GM23338 (cell line): Measurements from ENCODE around the gene EFCAB6. TPM values are rescaled to one million over a fixed set of nuclear protein-coding genes. Genes with fewer than 3 reads are reported as not detected.

ENCODE experiments used
- ATAC-seq: fragments of 200-7000 bp; cut with Tn5 transposase; 3 replicates; pipeline ENCODE4 v1.9.1; 2020
- DNase-seq: peaks from one replicate; pipeline ENCODE4 v3.0.0-alpha.2; 2015; ENCODE audit warnings: low spot score
- H2AFZ ChIP-seq: fragments of 200-600 bp; sonication (generic); 2 replicates; pipeline ENCODE4 v1.8.0; 2016; ENCODE audit warnings: antibody characterized with exemption, mild to moderate bottlenecking, moderate library complexity
- H3F3A ChIP-seq: fragments of 200-600 bp; sonication (generic); replicated peaks from 2 replicates; pipeline ENCODE4 v1.8.0; 2017; ENCODE audit warnings: antibody characterized with exemption, mixed run types, low read depth
- H3K27ac ChIP-seq: fragments of 200-600 bp; sonication (generic); 2 replicates; pipeline ENCODE4 v1.6.1; 2016; ENCODE audit warnings: low read depth
- H3K27me3 ChIP-seq: fragments of 200-600 bp; sonication (generic); 2 replicates; pipeline ENCODE4 v1.8.0; 2016; ENCODE audit warnings: mild to moderate bottlenecking, mixed run types, moderate library complexity; ENCODE audit not compliant: insufficient read depth
- H3K36me3 ChIP-seq: fragments of 200-600 bp; sonication (generic); 2 replicates; pipeline ENCODE4 v1.8.0; 2016; ENCODE audit warnings: mild to moderate bottlenecking; ENCODE audit not compliant: insufficient read depth
- H3K4me1 ChIP-seq: fragments of 200-600 bp; sonication (generic); 2 replicates; pipeline ENCODE4 v1.8.0; 2016; ENCODE audit warnings: mild to moderate bottlenecking, moderate library complexity; ENCODE audit not compliant: insufficient read depth
- H3K4me2 ChIP-seq: fragments of 200-600 bp; sonication (generic); 2 replicates; pipeline ENCODE4 v1.7.1; 2017; ENCODE audit warnings: mixed run types
- H3K4me3 ChIP-seq: fragments of 200-600 bp; sonication (generic); 2 replicates; pipeline ENCODE4 v1.6.1; 2016; ENCODE audit warnings: mixed run types
- H3K79me2 ChIP-seq: fragments of 200-600 bp; sonication (generic); replicated peaks from 2 replicates; pipeline ENCODE4 v1.8.0; 2017; ENCODE audit warnings: mild to moderate bottlenecking; ENCODE audit not compliant: insufficient read depth
- H3K9me2 ChIP-seq: fragments of 200-600 bp; sonication (generic); 2 replicates; pipeline ENCODE4 v1.8.0; 2017; ENCODE audit not compliant: insufficient read depth
- H4K20me1 ChIP-seq: fragments of 200-600 bp; sonication (generic); replicated peaks from 2 replicates; pipeline ENCODE4 v1.8.0; 2017; ENCODE audit warnings: mild to moderate bottlenecking; ENCODE audit not compliant: insufficient read depth
- H3K27ac Mint-ChIP-seq: 2 replicates; pipeline ENCODE4 v1.8.0; 2020; ENCODE audit warnings: inconsistent platforms, mild to moderate bottlenecking, moderate library complexity, mixed read lengths
- H3K27me3 Mint-ChIP-seq: 3 replicates; pipeline ENCODE4 v1.8.0; 2022; ENCODE audit warnings: low read depth, mild to moderate bottlenecking, moderate library complexity, mixed read lengths, inconsistent platforms; ENCODE audit not compliant: insufficient read depth, poor library complexity
- H3K36me3 Mint-ChIP-seq: 3 replicates; pipeline ENCODE4 v1.8.0; 2021; ENCODE audit warnings: low read depth, mild to moderate bottlenecking, inconsistent platforms, moderate library complexity, mixed read lengths
- H3K4me1 Mint-ChIP-seq: 3 replicates; pipeline ENCODE4 v1.8.0; 2020; ENCODE audit warnings: mild to moderate bottlenecking, inconsistent platforms, mixed read lengths
- H3K4me3 Mint-ChIP-seq: 3 replicates; pipeline ENCODE4 v1.8.0; 2021; ENCODE audit warnings: moderate library complexity, mild to moderate bottlenecking, inconsistent platforms, mixed read lengths
- H3K9me3 Mint-ChIP-seq: 3 replicates; pipeline ENCODE4 v1.8.0; 2020; ENCODE audit warnings: moderate library complexity, mild to moderate bottlenecking, inconsistent platforms, mixed read lengths
- EZH2 ChIP-seq: fragments of 200-600 bp; sonication (generic); IDR thresholded peaks from one replicate; pipeline ENCODE4 v1.8.0; 2017; ENCODE audit warnings: antibody characterized with exemption, mild to moderate bottlenecking, low read depth; ENCODE audit not compliant: unreplicated experiment
- NANOG ChIP-seq: IDR thresholded peaks from 2 replicates; pipeline ENCODE4 v1.6.1; 2016; ENCODE audit warnings: antibody characterized with exemption, borderline replicate concordance
- POLR2AphosphoS5 ChIP-seq: IDR thresholded peaks from 2 replicates; pipeline ENCODE4 v1.6.1; 2016; ENCODE audit warnings: antibody characterized with exemption, low read depth
- ZNF331 ChIP-seq: fragments of 250-450 bp; sonication (Bioruptor Pico); IDR thresholded peaks from 2 replicates; pipeline ENCODE4 v1.5.0; 2020; ENCODE audit warnings: low read depth, mild to moderate bottlenecking, moderate library complexity
- ZNF462 ChIP-seq: fragments of 250-450 bp; sonication (Bioruptor Pico); IDR thresholded peaks from 2 replicates; pipeline ENCODE4 v1.5.0; 2020; ENCODE audit warnings: mild to moderate bottlenecking, moderate library complexity
- polyA plus RNA-seq: library from polyadenylated mRNA; unstranded; fragments of >200 nt; fragmentation: Nextera tagmentation; extraction: Ambion mirVana; gene quantifications from 2 replicates; pipeline ENCODE4 v1.2.1, GENCODE V29; 2016
- total RNA-seq: library from RNA; depleted of rRNA; stranded (reverse); fragments of >200 nt; shearing (Covaris generic); gene quantifications from 2 replicates; pipeline ENCODE4 v1.2.3, GENCODE V29; 2014
- TF ChIP-seq, protein P1 (sequence below): IDR thresholded peaks from one replicate; pipeline ENCODE4 v1.6.1; 2018; ENCODE audit warnings: antibody characterized with exemption; ENCODE audit not compliant: unreplicated experiment

The EFCAB6 gene
- total and polyA plus RNA-seq, 2 experiments from 2014 or later: 1.1 to 1.8 TPM

DNA sequence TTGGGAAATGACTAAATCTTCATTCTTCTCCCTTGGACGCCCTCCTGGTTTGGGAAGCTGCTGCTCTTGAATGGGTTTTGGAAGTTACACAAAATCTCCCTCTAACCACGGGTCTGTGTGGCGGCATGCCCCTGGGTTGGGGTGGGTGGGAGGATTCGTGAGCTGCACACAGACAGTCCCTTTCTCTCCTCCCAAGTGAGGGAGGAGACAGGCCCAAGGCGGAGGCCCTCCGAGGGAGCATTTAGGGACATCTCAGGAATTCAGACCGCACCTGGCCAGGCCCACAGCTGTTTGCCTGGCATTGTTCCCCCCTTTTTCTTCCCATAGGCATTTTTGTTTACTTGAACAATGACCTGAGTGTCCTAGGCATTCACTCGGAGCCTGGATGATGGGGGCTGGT, 306.2 kb downstream of the EFCAB6 start (continued):
- TF ChIP-seq, protein P1, sequence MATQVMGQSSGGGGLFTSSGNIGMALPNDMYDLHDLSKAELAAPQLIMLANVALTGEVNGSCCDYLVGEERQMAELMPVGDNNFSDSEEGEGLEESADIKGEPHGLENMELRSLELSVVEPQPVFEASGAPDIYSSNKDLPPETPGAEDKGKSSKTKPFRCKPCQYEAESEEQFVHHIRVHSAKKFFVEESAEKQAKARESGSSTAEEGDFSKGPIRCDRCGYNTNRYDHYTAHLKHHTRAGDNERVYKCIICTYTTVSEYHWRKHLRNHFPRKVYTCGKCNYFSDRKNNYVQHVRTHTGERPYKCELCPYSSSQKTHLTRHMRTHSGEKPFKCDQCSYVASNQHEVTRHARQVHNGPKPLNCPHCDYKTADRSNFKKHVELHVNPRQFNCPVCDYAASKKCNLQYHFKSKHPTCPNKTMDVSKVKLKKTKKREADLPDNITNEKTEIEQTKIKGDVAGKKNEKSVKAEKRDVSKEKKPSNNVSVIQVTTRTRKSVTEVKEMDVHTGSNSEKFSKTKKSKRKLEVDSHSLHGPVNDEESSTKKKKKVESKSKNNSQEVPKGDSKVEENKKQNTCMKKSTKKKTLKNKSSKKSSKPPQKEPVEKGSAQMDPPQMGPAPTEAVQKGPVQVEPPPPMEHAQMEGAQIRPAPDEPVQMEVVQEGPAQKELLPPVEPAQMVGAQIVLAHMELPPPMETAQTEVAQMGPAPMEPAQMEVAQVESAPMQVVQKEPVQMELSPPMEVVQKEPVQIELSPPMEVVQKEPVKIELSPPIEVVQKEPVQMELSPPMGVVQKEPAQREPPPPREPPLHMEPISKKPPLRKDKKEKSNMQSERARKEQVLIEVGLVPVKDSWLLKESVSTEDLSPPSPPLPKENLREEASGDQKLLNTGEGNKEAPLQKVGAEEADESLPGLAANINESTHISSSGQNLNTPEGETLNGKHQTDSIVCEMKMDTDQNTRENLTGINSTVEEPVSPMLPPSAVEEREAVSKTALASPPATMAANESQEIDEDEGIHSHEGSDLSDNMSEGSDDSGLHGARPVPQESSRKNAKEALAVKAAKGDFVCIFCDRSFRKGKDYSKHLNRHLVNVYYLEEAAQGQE: no peak

DNA sequence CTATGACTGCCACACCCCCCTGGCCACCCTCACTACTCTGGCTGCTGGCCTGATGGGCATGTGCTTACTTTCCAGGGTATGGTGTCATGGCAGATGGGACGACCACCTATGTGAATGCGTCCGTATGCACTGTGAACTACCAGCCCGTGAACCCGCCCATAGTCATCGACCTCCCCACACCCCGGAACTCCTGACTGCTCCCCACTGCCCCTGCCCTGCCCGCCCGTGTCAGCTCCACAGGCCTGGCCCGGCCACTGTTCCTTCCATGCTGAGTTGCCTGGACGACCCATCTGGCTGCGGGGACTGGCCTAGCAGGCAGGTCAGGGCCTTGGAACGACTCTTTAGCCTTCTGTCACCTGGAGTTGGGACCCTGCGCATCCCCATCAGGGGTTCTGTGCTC, 306.7 kb downstream of the EFCAB6 start:
- H3F3A ChIP-seq: no peaks in the 10 kb centered on the region
- TF ChIP-seq EZH2 (no peak), POLR2AphosphoS5 (no peak), ZNF331 (CRISPR knock-in tag) (no peak), ZNF462 (CRISPR knock-in tag) (no peak), NANOG (no peak)
- no peaks in the 10 kb centered on the region for H3K79me2 ChIP-seq
- H3K4me3 ChIP-seq: no peak overlapping the region
- no peak overlapping the region for H2AFZ ChIP-seq
- H4K20me1 ChIP-seq: no peaks in the 10 kb centered on the region
- no peak overlapping the region for H3K4me2 ChIP-seq
- Mint-ChIP-seq H3K27me3 (peaks cover 3% of the 10 kb centered on the region), H3K36me3 (no peaks in the 10 kb centered on the region), H3K27ac (no peak overlapping the region), H3K4me3 (no peak overlapping the region), H3K4me1 (no peaks in the 10 kb centered on the region), H3K9me3 (peaks cover 5% of the 10 kb centered on the region; the same call in 2 of the 3 replicates)
- no peaks in the 10 kb centered on the region for H3K36me3 ChIP-seq
- peaks cover 15% of the 10 kb centered on the region; the same call in 1 of the 2 replicates for H3K9me2 ChIP-seq
- no peaks in the 10 kb centered on the region for H3K4me1 ChIP-seq
- H3K27ac ChIP-seq: no peak overlapping the region
- ATAC-seq (no peak), DNase-seq (no peak)
- no peaks in the 10 kb centered on the region for H3K27me3 ChIP-seq
